Kidney tubule cell (primary cell): ENCODE results near the gene PDE3A.

Experiments
- DNase-seq: peaks from one replicate; pipeline ENCODE4 v3.0.0-alpha.2; 2018; ENCODE audit warnings: low spot score

The PDE3A gene

DNA sequence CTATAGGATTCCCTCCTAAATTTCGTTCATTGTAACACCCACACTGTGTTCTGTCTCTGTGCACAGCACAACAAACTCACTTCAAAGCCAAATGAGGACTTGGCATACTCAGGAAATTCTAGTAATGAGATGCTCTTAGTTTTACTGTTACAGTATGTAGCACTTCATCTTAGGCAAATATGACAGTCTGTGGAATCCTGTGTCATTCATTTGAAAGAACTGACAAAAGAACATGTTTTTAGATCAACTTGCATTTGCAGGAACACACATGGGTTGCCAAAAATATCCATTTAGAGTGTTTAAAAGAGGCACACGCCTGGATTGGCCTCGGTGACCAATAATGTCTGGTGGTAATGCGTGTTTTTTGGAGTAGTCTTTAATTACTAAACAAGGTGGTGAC, 56.5 kb downstream of the PDE3A start:
- no peak for DNase-seq

GRCh38 chr12:20426191-20426590, 57.9 kb downstream of the PDE3A start:
- DNase-seq: no peak

DNA sequence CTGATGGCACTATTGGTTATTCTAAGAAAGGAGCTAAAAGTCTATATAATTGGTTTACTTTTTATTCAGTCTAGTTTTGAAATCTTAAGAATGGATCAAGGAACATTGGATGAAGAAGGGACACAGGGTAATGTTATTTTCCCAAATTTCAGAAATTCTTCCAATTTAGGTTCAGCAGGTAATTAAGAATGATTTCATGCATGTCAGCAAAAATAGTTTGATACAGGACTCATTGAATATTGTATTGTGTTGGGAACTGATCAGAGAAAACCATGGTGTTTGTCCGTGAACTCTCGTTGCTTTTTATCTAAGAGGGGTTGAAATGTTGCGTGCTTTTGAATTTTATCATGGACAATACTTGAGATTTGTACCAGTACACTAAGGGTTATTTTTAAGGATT, 58.6 kb downstream of the PDE3A start:
- no peak for DNase-seq

DNA sequence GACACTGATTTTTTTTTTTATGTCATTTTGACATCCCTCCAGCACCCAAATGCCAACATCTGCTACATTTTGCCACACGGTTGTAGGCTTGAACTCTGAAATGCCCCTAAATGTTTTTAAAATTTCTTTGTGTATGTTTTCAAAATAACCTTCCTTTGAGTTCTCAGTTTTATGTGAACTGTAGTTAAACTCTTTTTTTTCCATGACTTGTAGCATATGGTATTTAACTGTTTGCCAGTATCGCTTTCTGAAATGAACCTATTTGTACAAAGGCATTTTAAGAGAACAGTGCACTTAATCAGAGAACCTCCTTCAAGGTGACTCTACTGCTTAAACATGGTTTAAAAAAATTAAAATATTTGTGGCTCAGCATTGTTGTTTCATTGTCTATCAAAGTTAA, 61.5 kb downstream of the PDE3A start:
- no peak for DNase-seq

GRCh38 chr12:20432290-20432689, 64.0 kb downstream of the PDE3A start:
- no peak for DNase-seq

- peak; percentile 75 for DNase-seq
Measured at GRCh38 chr12:20434996-20435395, 66.7 kb downstream of the PDE3A start.

- DNase-seq: peak; percentile 25
Measured at GRCh38 chr12:20436316-20436715, 68.0 kb downstream of the PDE3A start.

- DNase-seq: no peak
Measured at GRCh38 chr12:20438299-20438779, 70.0 kb downstream of the PDE3A start.

GRCh38 chr12:20439626-20440025, 71.3 kb downstream of the PDE3A start:
- DNase-seq: no peak

GRCh38 chr12:20440408-20440807, 72.1 kb downstream of the PDE3A start:
- DNase-seq: no peak

DNA sequence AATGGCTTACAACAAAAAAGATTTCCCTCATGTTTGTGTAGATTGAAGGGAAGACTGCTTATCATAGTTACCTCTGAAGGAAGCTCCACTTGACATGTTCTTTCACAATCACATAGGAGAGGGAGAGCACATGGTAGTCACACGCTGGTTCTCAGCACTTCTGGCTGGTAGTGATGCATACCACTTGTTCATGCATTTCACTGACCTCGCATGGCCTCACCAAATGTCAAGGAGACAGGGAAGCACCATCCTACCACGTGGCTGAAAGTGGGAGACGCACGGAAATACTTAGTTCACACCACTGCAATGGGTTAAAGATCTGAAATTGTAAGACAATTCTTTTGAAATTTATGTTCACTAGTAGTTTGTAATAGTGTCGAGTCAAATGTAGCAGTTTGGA, 74.0 kb downstream of the PDE3A start:
- no peak for DNase-seq

- DNase-seq: no peak
Measured at GRCh38 chr12:20443255-20443654, 74.9 kb downstream of the PDE3A start.

DNA sequence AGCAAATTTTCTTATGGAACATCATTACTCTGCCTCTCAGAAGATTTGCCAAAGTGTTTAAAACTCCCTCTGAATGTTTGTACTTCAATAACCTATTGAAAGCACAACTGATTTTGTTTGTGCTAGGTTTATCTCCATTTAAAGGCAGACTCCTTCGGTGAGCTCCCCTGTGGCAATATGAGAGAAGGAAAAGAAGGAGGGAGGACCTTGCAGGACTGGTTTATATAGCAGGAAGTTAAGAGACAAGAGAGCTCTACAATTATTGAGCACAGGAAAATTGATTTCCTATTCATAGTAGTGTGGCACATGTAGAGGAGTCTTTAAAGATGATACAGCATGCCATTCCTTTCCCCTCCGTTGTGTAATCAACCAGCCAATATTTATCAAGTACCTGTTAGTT, 75.5 kb downstream of the PDE3A start:
- no peak for DNase-seq

- DNase-seq: no peak
Measured at GRCh38 chr12:20444595-20445170, 76.3 kb downstream of the PDE3A start.

- DNase-seq: no peak
Measured at GRCh38 chr12:20445687-20446086, 77.3 kb downstream of the PDE3A start.

GRCh38 chr12:20446836-20447235, 78.5 kb downstream of the PDE3A start:
- no peak for DNase-seq

DNA sequence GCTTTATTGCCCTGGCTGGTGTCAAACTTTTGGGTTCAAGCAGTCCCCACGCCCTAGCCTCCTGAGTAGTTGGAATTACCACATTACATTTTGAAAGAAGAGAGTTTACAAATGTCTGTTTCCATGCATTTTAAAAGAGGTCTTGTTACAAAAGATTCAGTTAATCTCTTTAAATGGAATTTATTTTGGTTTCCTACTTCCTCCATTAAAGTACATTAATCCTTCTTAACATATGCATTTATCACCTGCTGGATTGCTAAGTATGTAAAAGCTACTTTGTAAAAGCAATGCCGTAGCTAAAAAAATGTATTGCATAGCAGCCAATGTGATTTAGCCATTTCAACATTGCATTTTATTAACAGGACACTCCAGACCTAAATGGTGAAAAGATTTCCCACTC, 80.4 kb downstream of the PDE3A start:
- no peak for DNase-seq

GRCh38 chr12:20450591-20451180, 82.3 kb downstream of the PDE3A start:
- DNase-seq: no peak

GRCh38 chr12:20451761-20452160, 83.4 kb downstream of the PDE3A start:
- peak; percentile 45 for DNase-seq

DNA sequence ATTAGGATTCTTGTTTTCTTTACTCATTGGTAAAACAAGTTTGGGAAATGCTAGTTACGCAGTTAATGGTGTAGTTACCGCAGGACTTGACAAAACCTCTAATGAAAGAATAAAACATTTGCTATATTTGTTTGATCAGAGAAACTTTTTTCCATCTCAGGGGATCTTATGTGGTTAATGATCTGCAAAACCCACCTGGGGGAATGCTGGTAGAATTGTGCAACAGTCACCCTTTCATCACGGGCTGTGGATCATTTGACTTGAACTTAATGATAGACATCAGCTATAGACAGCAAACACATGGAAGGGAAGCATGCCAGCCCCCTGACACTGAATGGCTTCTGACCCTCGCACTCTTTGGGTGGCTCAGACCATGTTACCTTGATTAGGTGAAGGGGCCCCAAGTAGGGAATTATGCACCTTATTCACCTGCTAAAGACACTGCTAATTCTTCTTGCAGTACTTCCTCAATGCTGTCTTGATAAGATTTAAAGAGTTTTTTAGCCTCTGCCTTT, 84.2 kb downstream of the PDE3A start:
- DNase-seq: no peak

GRCh38 chr12:20453756-20454310, 85.5 kb downstream of the PDE3A start:
- DNase-seq: no peak

GRCh38 chr12:20455001-20455706, 86.8 kb downstream of the PDE3A start:
- DNase-seq: no peak

DNA sequence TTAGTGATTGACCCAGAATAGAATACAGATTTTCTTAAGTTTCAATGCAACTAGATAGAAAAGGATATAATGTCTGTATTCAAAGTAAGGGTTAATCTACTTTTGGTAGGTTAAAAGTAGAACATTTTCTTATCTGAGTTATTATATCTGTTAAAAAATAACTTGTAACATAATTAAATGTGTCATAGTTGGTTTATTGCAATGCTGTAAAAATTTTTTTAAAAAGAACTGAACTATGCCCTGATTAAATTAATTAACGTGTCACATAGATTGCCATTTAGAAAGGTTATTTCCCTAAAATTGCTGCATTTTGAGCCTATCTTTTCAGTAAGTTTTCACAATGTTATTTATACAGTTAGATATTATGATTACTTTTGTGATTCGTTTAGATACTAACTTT, 89.2 kb downstream of the PDE3A start:
- no peak for DNase-seq
